Kidney (tissue), 14 donors: ENCODE results near the gene ZNF664. TPM values are rescaled to one million over a fixed set of nuclear protein-coding genes. Genes with fewer than 3 reads are reported as not detected.

Experiments
- DNase-seq, 5 donors: peaks; one replicate each; pipeline ENCODE4 v3.0.0-alpha.2; 2013 to 2020
- FAIRE-seq: peaks from 2 replicates; lab custom pipeline; 2012; peaks lifted over from hg19 to GRCh38; lab: Jason Lieb, UNC
- H3K27ac ChIP-seq, 2 donors: one replicate each; pipeline ENCODE4 v1.7.0; 2013; ENCODE audit warnings: low read depth in 2 of 2, low read length in 2 of 2, inconsistent platforms in 1 of 2
- H3K27me3 ChIP-seq: one replicate; pipeline ENCODE4 v1.7.1; 2013; ENCODE audit warnings: low read length, inconsistent platforms; ENCODE audit not compliant: control insufficient read depth, insufficient read depth
- H3K36me3 ChIP-seq, 3 donors: one replicate each; pipeline versions ENCODE4 v1.7.0 to v1.7.1; 2013; ENCODE audit warnings: low read length in 3 of 3, control low read depth in 1 of 3, inconsistent platforms in 1 of 3; ENCODE audit not compliant: insufficient read depth in 3 of 3, control insufficient read depth in 2 of 3
- H3K4me1 ChIP-seq, 3 donors: one replicate each; pipeline versions ENCODE4 v1.7.0 to v1.7.1; 2013; ENCODE audit warnings: low read length in 3 of 3, inconsistent platforms in 1 of 3, low read depth in 1 of 3; ENCODE audit not compliant: control insufficient read depth in 2 of 3, insufficient read depth in 2 of 3
- H3K4me3 ChIP-seq, 3 donors: one replicate each; pipeline versions ENCODE4 v1.7.0 to v1.8.1; 2013; ENCODE audit warnings: low read length in 3 of 3, control low read depth in 1 of 3, inconsistent platforms in 1 of 3
- H3K9ac ChIP-seq, 3 donors: one replicate each; pipeline versions ENCODE4 v1.7.0 to v1.7.1; 2013; ENCODE audit warnings: low read length in 3 of 3, control low read depth in 1 of 3, inconsistent platforms in 1 of 3
- H3K9me3 ChIP-seq, 3 donors: one replicate each; pipeline versions ENCODE4 v1.7.0 to v1.7.1; 2013; ENCODE audit warnings: low read length in 3 of 3, control low read depth in 1 of 3, inconsistent platforms in 1 of 3; ENCODE audit not compliant: control insufficient read depth in 2 of 3, insufficient read depth in 1 of 3
- CTCF ChIP-seq: IDR thresholded peaks from 3 replicates; pipeline ENCODE4 v1.5.1; 2012; ENCODE audit warnings: mild to moderate bottlenecking, moderate library complexity, borderline replicate concordance; ENCODE audit not compliant: insufficient read depth; ENCODE audit errors: extremely low read depth
- intact Hi-C: fragments of 100-400 bp; cut with DNase I; formaldehyde crosslinking; loops from one replicate; pipeline ENCODE4 v1.11.1; 2022
- polyA plus RNA-seq: library from polyadenylated mRNA; stranded (reverse); fragments of 350-450 nt; fragmentation: Illumina TruSeq; extraction: RNeasy Lipid Tissue Mini Kit (QIAGEN cat#74804); gene quantifications from one replicate; pipeline ENCODE4 v1.2.3, GENCODE V29; 2014; ENCODE audit warnings: low read depth, low replicate concordance; ENCODE audit not compliant: insufficient read depth
- total RNA-seq: library from RNA; stranded (reverse); fragmentation: NEBNext Ultra II Directional; extraction: Animal tissue kit (Norgen Biotek cat#: 25700); gene quantifications from one replicate; pipeline ENCODE4 v1.2.1, GENCODE V29; 2021
- donor health status: control.
- donor health status: control.
- donor health status: control.
- donor health status: control.
- donor health status: control.
- donor health status: DM: yes; HTN: yes; CAD: no.
- donor health status: Normal renal cell carcinoma (clear cell type).

Gene ZNF664
- total and polyA plus RNA-seq, 2 donors from 2014 or later = 44.9 to 104 TPM

- DNase-seq (no peak), FAIRE-seq (no peak)
- intact Hi-C loops = no loop called here
- H3K36me3 ChIP-seq = no peaks in the 10 kb centered on the region
- H3K9me3 ChIP-seq = no peaks in the 10 kb centered on the region
- no peak overlapping the region for H3K27ac ChIP-seq
- H3K9ac ChIP-seq = no peak overlapping the region
- H3K4me1 ChIP-seq = no peaks in the 10 kb centered on the region
- TF ChIP-seq CTCF = no peak
- no peak overlapping the region for H3K4me3 ChIP-seq
- H3K27me3 ChIP-seq = no peaks in the 10 kb centered on the region
Measured at GRCh38 chr12:124030510-124030909, 57.5 kb downstream of the ZNF664 start.

GRCh38 chr12:124031058-124031457 is 58.0 kb downstream of the ZNF664 start:
- no peak overlapping the region for H3K9ac ChIP-seq
- no peak overlapping the region for H3K4me3 ChIP-seq
- H3K36me3 ChIP-seq = no peaks in the 10 kb centered on the region
- no peak for DNase-seq
- FAIRE-seq = no peak
- no peaks in the 10 kb centered on the region for H3K27me3 ChIP-seq
- intact Hi-C loops = no loop called here
- H3K9me3 ChIP-seq = no peaks in the 10 kb centered on the region
- H3K27ac ChIP-seq = no peak overlapping the region
- TF ChIP-seq CTCF = no peak
- H3K4me1 ChIP-seq = no peaks in the 10 kb centered on the region

- DNase-seq (peak in 3 of 5 donors; percentile 51 to 78 (median 72)), FAIRE-seq (peak; percentile 21)
- intact Hi-C loops = no loop called here
- Histone ChIP-seq H3K9me3 (no peaks in the 10 kb centered on the region), H3K27ac (no peak overlapping the region), H3K9ac (no peak overlapping the region), H3K36me3 (no peaks in the 10 kb centered on the region), H3K4me1 (no peaks in the 10 kb centered on the region), H3K27me3 (no peaks in the 10 kb centered on the region), H3K4me3 (no peak overlapping the region)
- peak; percentile 64 for TF ChIP-seq CTCF
Measured at GRCh38 chr12:124032265-124032886, 59.4 kb downstream of the ZNF664 start.

GRCh38 chr12:124033859-124034258 is 60.8 kb downstream of the ZNF664 start:
- no peaks in the 10 kb centered on the region for H3K4me1 ChIP-seq
- H3K27ac ChIP-seq = no peak overlapping the region
- FAIRE-seq (no peak), DNase-seq (no peak)
- H3K27me3 ChIP-seq = no peaks in the 10 kb centered on the region
- H3K9me3 ChIP-seq = no peaks in the 10 kb centered on the region
- no peak overlapping the region for H3K4me3 ChIP-seq
- H3K9ac ChIP-seq = no peak overlapping the region
- H3K36me3 ChIP-seq = no peaks in the 10 kb centered on the region
- intact Hi-C loops = no loop called here
- TF ChIP-seq CTCF = no peak
